WTC11 (cell line): ENCODE data around the gene SPATS2. TPM values are rescaled to one million over a fixed set of nuclear protein-coding genes. Genes with fewer than 3 reads are reported as not detected.

Source experiments
- ATAC-seq: fragments of 200-7000 bp; cut with Tn5 transposase; 2 replicates; pipeline ENCODE4 v1.10.0; 2021; ENCODE audit warnings: mild to moderate bottlenecking, moderate library complexity
- CTCF ChIA-PET: fragments of 300-600 bp; sonication (Branson Sonifier 250); formaldehyde crosslinking; loops from one replicate; lab custom pipeline; 2021; ENCODE audit warnings: antibody characterized with exemption; lab: Charles Lee
- POLR2A ChIA-PET: fragments of 350-600 bp; sonication (Branson Sonifier 250); formaldehyde crosslinking; loops from one replicate; lab custom pipeline; 2021; ENCODE audit warnings: antibody characterized with exemption; lab: Charles Lee
- DNase-seq: peaks from one replicate; pipeline ENCODE4 v3.0.0; 2021; ENCODE audit warnings: low spot score
- H3K27ac Mint-ChIP-seq: 2 replicates; pipeline ENCODE4 v1.8.0; 2021; ENCODE audit warnings: mixed read lengths
- H3K27me3 Mint-ChIP-seq: 2 replicates; pipeline ENCODE4 v1.8.0; 2021; ENCODE audit warnings: low read depth, mild to moderate bottlenecking, moderate library complexity, mixed read lengths
- H3K36me3 Mint-ChIP-seq: 2 replicates; pipeline ENCODE4 v1.8.0; 2021; ENCODE audit warnings: mixed read lengths
- H3K4me1 Mint-ChIP-seq: 2 replicates; pipeline ENCODE4 v1.8.0; 2022; ENCODE audit warnings: mixed read lengths
- H3K4me3 Mint-ChIP-seq: 2 replicates; pipeline ENCODE4 v1.8.0; 2021; ENCODE audit warnings: mild to moderate bottlenecking, moderate library complexity, mixed read lengths
- H3K9me3 Mint-ChIP-seq: 2 replicates; pipeline ENCODE4 v1.8.0; 2021; ENCODE audit warnings: mixed read lengths
- CBFB ChIP-seq: sonication (generic); formaldehyde crosslinking; IDR thresholded peaks from 2 replicates; pipeline ENCODE4 v1.8.1; 2022; ENCODE audit warnings: mild to moderate bottlenecking, low read depth, missing genetic modification reagents
- CREB1 ChIP-seq: sonication (generic); formaldehyde crosslinking; IDR thresholded peaks from 2 replicates; pipeline ENCODE4 v1.8.0; 2023; ENCODE audit warnings: mild to moderate bottlenecking, missing genetic modification reagents
- ESRRA ChIP-seq: sonication (generic); formaldehyde crosslinking; IDR thresholded peaks from 2 replicates; pipeline ENCODE4 v1.8.1; 2022; ENCODE audit warnings: mild to moderate bottlenecking, missing genetic modification reagents, borderline replicate concordance
- GTF2I ChIP-seq: fragments of 250-450 bp; sonication (Bioruptor Pico); conservative IDR thresholded peaks from 2 replicates; pipeline ENCODE4 v1.4.0; 2021; ENCODE audit warnings: mild to moderate bottlenecking
- MYBL2 ChIP-seq: sonication (generic); formaldehyde crosslinking; IDR thresholded peaks from 2 replicates; pipeline ENCODE4 v1.8.1; 2023; ENCODE audit warnings: mild to moderate bottlenecking, moderate library complexity, missing genetic modification reagents
- NR2C2 ChIP-seq: sonication (generic); formaldehyde crosslinking; IDR thresholded peaks from 2 replicates; pipeline ENCODE4 v1.8.0; 2022; ENCODE audit warnings: mild to moderate bottlenecking, missing genetic modification reagents
- PRRX2 ChIP-seq: fragments of 250-450 bp; sonication (Bioruptor Pico); IDR thresholded peaks from 2 replicates; pipeline ENCODE4 v1.8.0; 2021; ENCODE audit warnings: mild to moderate bottlenecking
- SOX15 ChIP-seq: fragments of 250-450 bp; sonication (Bioruptor Pico); IDR thresholded peaks from 2 replicates; pipeline ENCODE4 v1.9.0; 2021; ENCODE audit warnings: mild to moderate bottlenecking
- TEAD4 ChIP-seq: sonication (generic); formaldehyde crosslinking; IDR thresholded peaks from 2 replicates; pipeline ENCODE4 v1.8.0; 2022; ENCODE audit warnings: mild to moderate bottlenecking, missing genetic modification reagents
- ZNF396 ChIP-seq: fragments of 250-450 bp; sonication (Bioruptor Pico); IDR thresholded peaks from 2 replicates; pipeline ENCODE4 v1.8.0; 2021; ENCODE audit warnings: mild to moderate bottlenecking, moderate library complexity, borderline replicate concordance
- ZNF416 ChIP-seq: fragments of 250-450 bp; sonication (Bioruptor Pico); IDR thresholded peaks from 2 replicates; pipeline ENCODE4 v1.9.0; 2021; ENCODE audit warnings: mild to moderate bottlenecking, inconsistent platforms
- total RNA-seq: library from RNA; stranded (reverse); gene quantifications from 3 replicates; pipeline ENCODE4 v1.2.3, GENCODE V29; 2021
- TF ChIP-seq, protein P1 (sequence below): sonication (generic); formaldehyde crosslinking; IDR thresholded peaks from 2 replicates; pipeline ENCODE4 v1.8.1; 2022; ENCODE audit warnings: missing genetic modification reagents, borderline replicate concordance
- TF ChIP-seq, protein P2 (sequence below): sonication (generic); formaldehyde crosslinking; conservative IDR thresholded peaks from 2 replicates; pipeline ENCODE4 v1.8.1; 2022; ENCODE audit warnings: mild to moderate bottlenecking, missing genetic modification reagents
- TF ChIP-seq, protein P3 (sequence below): sonication (generic); formaldehyde crosslinking; IDR thresholded peaks from 2 replicates; pipeline ENCODE4 v1.8.1; 2022; ENCODE audit warnings: low read depth, mild to moderate bottlenecking, moderate library complexity, missing genetic modification reagents, borderline replicate concordance
- TF ChIP-seq, protein P4 (sequence below): sonication (generic); formaldehyde crosslinking; IDR thresholded peaks from 2 replicates; pipeline ENCODE4 v1.8.0; 2022; ENCODE audit warnings: mild to moderate bottlenecking, missing genetic modification reagents
- TF ChIP-seq, protein P5 (sequence below): fragments of 250-450 bp; sonication (Bioruptor Pico); IDR thresholded peaks from 2 replicates; pipeline ENCODE4 v1.9.0; 2021; ENCODE audit warnings: mild to moderate bottlenecking
- TF ChIP-seq, protein P6 (sequence below): fragments of 250-450 bp; sonication (Bioruptor Pico); IDR thresholded peaks from 2 replicates; pipeline ENCODE4 v1.9.0; 2021; ENCODE audit warnings: mild to moderate bottlenecking, borderline replicate concordance

Gene SPATS2
- total RNA-seq, 1 experiment from 2014 or later, result 25.9 TPM

DNA sequence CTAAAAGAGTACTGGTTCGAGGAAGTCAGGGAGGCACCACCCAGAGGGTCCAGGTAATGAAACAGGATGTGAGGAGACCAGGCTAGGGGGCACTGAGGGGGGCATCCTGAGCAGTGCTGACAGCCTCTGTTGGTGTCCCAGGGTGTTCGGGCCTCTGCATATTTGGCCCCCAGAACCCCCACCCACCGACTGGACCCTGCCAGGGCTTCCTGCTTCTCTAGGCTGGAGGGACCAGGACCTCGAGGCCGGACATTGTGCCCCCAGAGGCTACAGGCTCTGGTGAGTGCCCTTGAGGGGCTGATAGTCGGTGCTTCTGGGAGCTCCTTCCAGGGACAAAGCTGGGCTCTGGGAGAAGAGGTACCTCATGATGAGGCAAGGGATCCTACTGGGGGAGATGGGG, 41.7 kb upstream of the SPATS2 start:
- CTCF ChIA-PET, result interaction anchor here (1.4 to 1.9 kb wide), 2 partner anchors 17 to 22 kb away, joined by 5 to 10 read pairs; partner anchors contain the start of gene DNAJC22
- TF ChIP-seq, protein P1, sequence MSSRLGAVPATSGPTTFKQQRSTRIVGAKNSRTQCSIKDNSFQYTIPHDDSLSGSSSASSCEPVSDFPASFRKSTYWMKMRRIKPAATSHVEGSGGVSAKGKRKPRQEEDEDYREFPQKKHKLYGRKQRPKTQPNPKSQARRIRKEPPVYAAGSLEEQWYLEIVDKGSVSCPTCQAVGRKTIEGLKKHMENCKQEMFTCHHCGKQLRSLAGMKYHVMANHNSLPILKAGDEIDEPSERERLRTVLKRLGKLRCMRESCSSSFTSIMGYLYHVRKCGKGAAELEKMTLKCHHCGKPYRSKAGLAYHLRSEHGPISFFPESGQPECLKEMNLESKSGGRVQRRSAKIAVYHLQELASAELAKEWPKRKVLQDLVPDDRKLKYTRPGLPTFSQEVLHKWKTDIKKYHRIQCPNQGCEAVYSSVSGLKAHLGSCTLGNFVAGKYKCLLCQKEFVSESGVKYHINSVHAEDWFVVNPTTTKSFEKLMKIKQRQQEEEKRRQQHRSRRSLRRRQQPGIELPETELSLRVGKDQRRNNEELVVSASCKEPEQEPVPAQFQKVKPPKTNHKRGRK (CRISPR knock-in tag), result no peak

DNA sequence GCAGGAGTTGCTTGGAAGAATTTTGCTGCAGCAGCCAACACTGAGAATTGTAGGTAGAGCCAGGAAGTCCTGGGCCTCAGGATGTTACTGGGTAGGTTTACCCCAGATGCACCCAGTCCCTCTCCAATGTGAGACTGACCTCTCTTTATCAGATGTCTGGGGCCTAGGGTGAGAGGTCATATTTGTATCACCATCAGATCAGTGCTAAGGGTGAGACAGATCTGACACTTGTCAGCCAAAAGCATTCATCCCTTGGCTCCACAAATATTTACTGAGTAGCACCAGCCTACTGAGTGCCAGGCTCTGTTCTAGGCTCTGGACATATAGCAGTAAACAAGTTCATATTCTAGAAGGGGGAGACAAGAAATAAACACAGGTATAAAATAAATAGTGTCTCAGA, 39.9 kb upstream of the SPATS2 start:
- ATAC-seq, result no peak
- POLR2A ChIA-PET, result no interaction called here
- no peak for DNase-seq
- CTCF ChIA-PET, result no interaction called here
- peaks cover 31% of the 10 kb centered on the region for H3K36me3 Mint-ChIP-seq
- no peak overlapping the region for H3K4me3 Mint-ChIP-seq
- peaks cover 17% of the 10 kb centered on the region for H3K4me1 Mint-ChIP-seq
- H3K9me3 Mint-ChIP-seq, result no peaks in the 10 kb centered on the region
- no peak overlapping the region for H3K27ac Mint-ChIP-seq
- peaks cover 11% of the 10 kb centered on the region for H3K27me3 Mint-ChIP-seq
- TF ChIP-seq, protein P2, sequence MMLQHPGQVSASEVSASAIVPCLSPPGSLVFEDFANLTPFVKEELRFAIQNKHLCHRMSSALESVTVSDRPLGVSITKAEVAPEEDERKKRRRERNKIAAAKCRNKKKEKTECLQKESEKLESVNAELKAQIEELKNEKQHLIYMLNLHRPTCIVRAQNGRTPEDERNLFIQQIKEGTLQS (CRISPR knock-in tag), result no peak
- TF ChIP-seq, protein P3, sequence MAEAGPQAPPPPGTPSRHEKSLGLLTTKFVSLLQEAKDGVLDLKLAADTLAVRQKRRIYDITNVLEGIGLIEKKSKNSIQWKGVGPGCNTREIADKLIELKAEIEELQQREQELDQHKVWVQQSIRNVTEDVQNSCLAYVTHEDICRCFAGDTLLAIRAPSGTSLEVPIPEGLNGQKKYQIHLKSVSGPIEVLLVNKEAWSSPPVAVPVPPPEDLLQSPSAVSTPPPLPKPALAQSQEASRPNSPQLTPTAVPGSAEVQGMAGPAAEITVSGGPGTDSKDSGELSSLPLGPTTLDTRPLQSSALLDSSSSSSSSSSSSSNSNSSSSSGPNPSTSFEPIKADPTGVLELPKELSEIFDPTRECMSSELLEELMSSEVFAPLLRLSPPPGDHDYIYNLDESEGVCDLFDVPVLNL (CRISPR knock-in tag), result no peak
- no peak for TF ChIP-seq ZNF416 (CRISPR knock-in tag)
- no peak for TF ChIP-seq NR2C2 (CRISPR knock-in tag)

More for the DNA sequence above, 41.7 kb upstream of the SPATS2 start:
- H3K36me3 Mint-ChIP-seq, result peaks cover 29% of the 10 kb centered on the region
- peaks cover 4% of the 10 kb centered on the region; the same call in 1 of the 2 replicates for H3K27me3 Mint-ChIP-seq
- POLR2A ChIA-PET, result no interaction called here
- H3K9me3 Mint-ChIP-seq, result no peaks in the 10 kb centered on the region
- ATAC-seq (no peak), DNase-seq (no peak)
- H3K4me1 Mint-ChIP-seq, result peaks cover 15% of the 10 kb centered on the region
- no peak overlapping the region for H3K4me3 Mint-ChIP-seq
- no peak overlapping the region for H3K27ac Mint-ChIP-seq

DNA sequence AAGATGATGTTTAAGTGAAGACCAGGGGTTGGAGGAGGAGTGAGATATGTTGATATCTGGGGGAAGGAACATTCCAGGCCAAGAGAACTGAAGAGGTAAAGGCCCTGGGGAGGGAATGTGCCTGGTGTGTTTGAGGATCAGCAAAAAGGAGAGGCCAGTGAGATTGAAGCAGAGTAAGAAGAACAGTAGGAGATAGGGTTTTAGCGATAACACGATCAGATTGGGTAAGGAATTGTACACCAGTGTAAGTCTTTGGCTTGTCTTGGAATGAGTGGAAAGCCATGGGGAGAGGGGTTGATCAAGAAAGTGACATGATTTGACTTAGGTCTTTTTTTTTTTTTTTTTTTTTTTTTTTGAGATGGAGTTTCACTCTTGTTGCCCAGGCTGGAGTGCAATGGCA, 39.4 kb upstream of the SPATS2 start:
- Mint-ChIP-seq H3K9me3 (no peaks in the 10 kb centered on the region), H3K27me3 (peaks cover 16% of the 10 kb centered on the region), H3K4me3 (no peak overlapping the region), H3K36me3 (peaks cover 31% of the 10 kb centered on the region), H3K27ac (no peak overlapping the region), H3K4me1 (peaks cover 20% of the 10 kb centered on the region)
- ChIA-PET POLR2A (no interaction called here), CTCF (no interaction called here)
- no peak for ATAC-seq
- no peak for DNase-seq
- TF ChIP-seq, protein P4, sequence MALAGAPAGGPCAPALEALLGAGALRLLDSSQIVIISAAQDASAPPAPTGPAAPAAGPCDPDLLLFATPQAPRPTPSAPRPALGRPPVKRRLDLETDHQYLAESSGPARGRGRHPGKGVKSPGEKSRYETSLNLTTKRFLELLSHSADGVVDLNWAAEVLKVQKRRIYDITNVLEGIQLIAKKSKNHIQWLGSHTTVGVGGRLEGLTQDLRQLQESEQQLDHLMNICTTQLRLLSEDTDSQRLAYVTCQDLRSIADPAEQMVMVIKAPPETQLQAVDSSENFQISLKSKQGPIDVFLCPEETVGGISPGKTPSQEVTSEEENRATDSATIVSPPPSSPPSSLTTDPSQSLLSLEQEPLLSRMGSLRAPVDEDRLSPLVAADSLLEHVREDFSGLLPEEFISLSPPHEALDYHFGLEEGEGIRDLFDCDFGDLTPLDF (CRISPR knock-in tag), result no peak
- TF ChIP-seq, protein P5, sequence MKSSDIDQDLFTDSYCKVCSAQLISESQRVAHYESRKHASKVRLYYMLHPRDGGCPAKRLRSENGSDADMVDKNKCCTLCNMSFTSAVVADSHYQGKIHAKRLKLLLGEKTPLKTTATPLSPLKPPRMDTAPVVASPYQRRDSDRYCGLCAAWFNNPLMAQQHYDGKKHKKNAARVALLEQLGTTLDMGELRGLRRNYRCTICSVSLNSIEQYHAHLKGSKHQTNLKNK (CRISPR knock-in tag), result no peak
- TF ChIP-seq GTF2I (CRISPR knock-in tag), result no peak
- no peak for TF ChIP-seq MYBL2 (CRISPR knock-in tag)
- TF ChIP-seq, protein P6, sequence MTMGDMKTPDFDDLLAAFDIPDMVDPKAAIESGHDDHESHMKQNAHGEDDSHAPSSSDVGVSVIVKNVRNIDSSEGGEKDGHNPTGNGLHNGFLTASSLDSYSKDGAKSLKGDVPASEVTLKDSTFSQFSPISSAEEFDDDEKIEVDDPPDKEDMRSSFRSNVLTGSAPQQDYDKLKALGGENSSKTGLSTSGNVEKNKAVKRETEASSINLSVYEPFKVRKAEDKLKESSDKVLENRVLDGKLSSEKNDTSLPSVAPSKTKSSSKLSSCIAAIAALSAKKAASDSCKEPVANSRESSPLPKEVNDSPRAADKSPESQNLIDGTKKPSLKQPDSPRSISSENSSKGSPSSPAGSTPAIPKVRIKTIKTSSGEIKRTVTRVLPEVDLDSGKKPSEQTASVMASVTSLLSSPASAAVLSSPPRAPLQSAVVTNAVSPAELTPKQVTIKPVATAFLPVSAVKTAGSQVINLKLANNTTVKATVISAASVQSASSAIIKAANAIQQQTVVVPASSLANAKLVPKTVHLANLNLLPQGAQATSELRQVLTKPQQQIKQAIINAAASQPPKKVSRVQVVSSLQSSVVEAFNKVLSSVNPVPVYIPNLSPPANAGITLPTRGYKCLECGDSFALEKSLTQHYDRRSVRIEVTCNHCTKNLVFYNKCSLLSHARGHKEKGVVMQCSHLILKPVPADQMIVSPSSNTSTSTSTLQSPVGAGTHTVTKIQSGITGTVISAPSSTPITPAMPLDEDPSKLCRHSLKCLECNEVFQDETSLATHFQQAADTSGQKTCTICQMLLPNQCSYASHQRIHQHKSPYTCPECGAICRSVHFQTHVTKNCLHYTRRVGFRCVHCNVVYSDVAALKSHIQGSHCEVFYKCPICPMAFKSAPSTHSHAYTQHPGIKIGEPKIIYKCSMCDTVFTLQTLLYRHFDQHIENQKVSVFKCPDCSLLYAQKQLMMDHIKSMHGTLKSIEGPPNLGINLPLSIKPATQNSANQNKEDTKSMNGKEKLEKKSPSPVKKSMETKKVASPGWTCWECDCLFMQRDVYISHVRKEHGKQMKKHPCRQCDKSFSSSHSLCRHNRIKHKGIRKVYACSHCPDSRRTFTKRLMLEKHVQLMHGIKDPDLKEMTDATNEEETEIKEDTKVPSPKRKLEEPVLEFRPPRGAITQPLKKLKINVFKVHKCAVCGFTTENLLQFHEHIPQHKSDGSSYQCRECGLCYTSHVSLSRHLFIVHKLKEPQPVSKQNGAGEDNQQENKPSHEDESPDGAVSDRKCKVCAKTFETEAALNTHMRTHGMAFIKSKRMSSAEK (CRISPR knock-in tag), result no peak
- TF ChIP-seq CBFB (CRISPR knock-in tag), result no peak
- no peak for TF ChIP-seq TEAD4
- TF ChIP-seq ESRRA, result no peak
- no peak for TF ChIP-seq SOX15
- no peak for TF ChIP-seq CREB1
- TF ChIP-seq ZNF396 (CRISPR knock-in tag), result no peak
- no peak for TF ChIP-seq PRRX2 (CRISPR knock-in tag)
- TF ChIP-seq, protein P3 (CRISPR knock-in tag), result no peak
